Neural cell (in vitro differentiated cells): ENCODE results near the gene MED15. TPM values are rescaled to one million over a fixed set of nuclear protein-coding genes. Genes with fewer than 3 reads are reported as not detected.

Experiments
- H2AFZ ChIP-seq: fragments of 200-600, 300-800 bp; sonication (generic), shearing (Covaris generic); 2 replicates; pipeline ENCODE4 v1.6.0; 2014; ENCODE audit warnings: low read depth, mild to moderate bottlenecking, antibody characterized with exemption, low read length, moderate library complexity
- H3F3A ChIP-seq: fragments of 200-600 bp; shearing (Covaris generic); 2 replicates; pipeline ENCODE4 v1.6.1; 2016; ENCODE audit warnings: mild to moderate bottlenecking, moderate library complexity, mixed read lengths, antibody characterized with exemption, low read length; ENCODE audit not compliant: insufficient read depth, poor library complexity, severe bottlenecking
- H3K27ac ChIP-seq: fragments of 200-600, 300-800 bp; sonication (generic), shearing (Covaris generic); 2 replicates; pipeline ENCODE4 v1.5.1; 2014; ENCODE audit warnings: mild to moderate bottlenecking, low read length, moderate library complexity
- H3K27me3 ChIP-seq: fragments of 300-800, 200-600 bp; sonication (generic), shearing (Covaris generic); 2 replicates; pipeline ENCODE4 v1.6.0; 2014; ENCODE audit warnings: mild to moderate bottlenecking, low read depth, low read length, moderate library complexity; ENCODE audit not compliant: insufficient read depth
- H3K36me3 ChIP-seq: fragments of 300-800, 200-600 bp; sonication (generic), shearing (Covaris generic); 2 replicates; pipeline ENCODE4 v1.5.1; 2014; ENCODE audit warnings: mild to moderate bottlenecking, antibody characterized with exemption, low read length, moderate library complexity; ENCODE audit not compliant: insufficient read depth
- H3K4me2 ChIP-seq: fragments of 300-800, 200-600 bp; sonication (generic), shearing (Covaris generic); 2 replicates; pipeline ENCODE4 v1.6.0; 2014; ENCODE audit warnings: mild to moderate bottlenecking, low read length
- H3K4me3 ChIP-seq: fragments of 300-800, 200-600 bp; sonication (generic), shearing (Covaris generic); 2 replicates; pipeline ENCODE4 v1.5.1; 2014; ENCODE audit warnings: mild to moderate bottlenecking, low read length, moderate library complexity
- H3K79me2 ChIP-seq: fragments of 200-600 bp; shearing (Covaris generic); replicated peaks from 2 replicates; pipeline ENCODE4 v1.6.0; 2014; ENCODE audit warnings: mild to moderate bottlenecking, low read length, moderate library complexity; ENCODE audit not compliant: insufficient read depth
- H3K9ac ChIP-seq: fragments of 300-800, 200-600 bp; sonication (generic), shearing (Covaris generic); 2 replicates; pipeline ENCODE4 v1.6.1; 2016; ENCODE audit warnings: mild to moderate bottlenecking, low read length, mixed read lengths
- H3K9me2 ChIP-seq: fragments of 200-600 bp; shearing (Covaris generic); 2 replicates; pipeline ENCODE4 v1.6.1; 2016; ENCODE audit warnings: mild to moderate bottlenecking, low read length, mixed read lengths; ENCODE audit not compliant: insufficient read depth
- H3K9me3 ChIP-seq: fragments of 200-600, 300-800 bp; sonication (generic), shearing (Covaris generic); 2 replicates; pipeline ENCODE4 v1.6.1; 2016; ENCODE audit warnings: mild to moderate bottlenecking, mixed run types, low read length, moderate library complexity, mixed read lengths
- H4K20me1 ChIP-seq: fragments of 200-600 bp; shearing (Covaris generic); 2 replicates; pipeline ENCODE4 v1.6.1; 2016; ENCODE audit warnings: mild to moderate bottlenecking, mixed run types; ENCODE audit not compliant: insufficient read depth
- EP300 ChIP-seq: fragments of 450-650 bp; conservative IDR thresholded peaks from 2 replicates; pipeline ENCODE4 v1.6.1; 2014; ENCODE audit warnings: antibody characterized with exemption, mild to moderate bottlenecking, moderate library complexity; ENCODE audit not compliant: poor library complexity, severe bottlenecking
- EZH2 ChIP-seq: fragments of 200-600, 300-800 bp; shearing (Covaris generic), sonication (generic); IDR thresholded peaks from 2 replicates; pipeline ENCODE4 v1.6.1; 2014; ENCODE audit warnings: antibody characterized with exemption, low read length, borderline replicate concordance, mild to moderate bottlenecking; ENCODE audit not compliant: insufficient read depth, poor library complexity, severe bottlenecking
- MXI1 ChIP-seq: fragments of 450-650 bp; conservative IDR thresholded peaks from 2 replicates; pipeline ENCODE4 v1.6.1; 2014; ENCODE audit warnings: antibody characterized with exemption, mild to moderate bottlenecking; ENCODE audit not compliant: poor library complexity, severe bottlenecking
- POLR2AphosphoS5 ChIP-seq: IDR thresholded peaks from 2 replicates; pipeline ENCODE4 v1.6.1; 2012
- RAD21 ChIP-seq: fragments of 450-650 bp; conservative IDR thresholded peaks from 2 replicates; pipeline ENCODE4 v1.6.1; 2014; ENCODE audit warnings: antibody characterized with exemption, mild to moderate bottlenecking, moderate library complexity
- SMC3 ChIP-seq: fragments of 450-650 bp; conservative IDR thresholded peaks from 2 replicates; pipeline ENCODE4 v1.6.1; 2014; ENCODE audit warnings: antibody characterized with exemption, mild to moderate bottlenecking, moderate library complexity; ENCODE audit not compliant: poor library complexity
- TAF1 ChIP-seq: IDR thresholded peaks from 2 replicates; pipeline ENCODE4 v1.6.1; 2012; ENCODE audit warnings: low read depth
- polyA plus RNA-seq: library from polyadenylated mRNA; depleted of rRNA; stranded (reverse); fragments of >200 nt; gene quantifications from 2 replicates; pipeline ENCODE4 v1.2.3, GENCODE V29; 2014
- TF ChIP-seq, protein P1 (sequence below): IDR thresholded peaks from 2 replicates; pipeline ENCODE4 v1.6.1; 2012; ENCODE audit warnings: borderline replicate concordance
- TF ChIP-seq, protein P2 (sequence below): fragments of 450-650 bp; IDR thresholded peaks from 2 replicates; pipeline ENCODE4 v1.5.1; 2014; ENCODE audit warnings: antibody characterized with exemption, mild to moderate bottlenecking, moderate library complexity; ENCODE audit not compliant: poor library complexity, severe bottlenecking

MED15 gene
- polyA plus RNA-seq, 1 donor from 2014 or later: 13.2 TPM

DNA sequence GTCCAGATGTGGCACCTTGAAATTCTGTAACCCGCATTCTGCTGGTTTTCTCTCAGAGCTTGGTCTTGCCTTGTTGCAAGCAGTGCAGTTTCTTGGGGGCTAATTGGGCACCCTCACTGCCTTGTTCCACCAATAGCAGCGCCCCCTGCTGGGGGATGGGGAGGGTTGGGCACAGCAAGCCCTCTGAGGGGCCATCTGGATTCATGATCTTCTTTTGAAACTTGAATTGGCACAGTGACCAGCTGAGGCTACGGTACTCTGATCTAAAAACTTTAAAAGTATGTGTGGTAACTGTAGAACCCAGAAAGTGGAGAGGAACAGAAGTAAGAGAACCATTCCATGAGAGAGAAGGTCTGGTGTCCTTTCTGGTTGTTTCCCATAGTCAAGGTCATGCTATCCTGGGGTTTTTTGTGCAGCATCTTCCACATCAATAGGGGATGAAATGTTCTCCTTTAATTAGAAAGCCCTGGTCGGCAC lies 64.2 kb downstream of the MED15 start:
- Histone ChIP-seq H3K79me2 (no peaks in the 10 kb centered on the region), H3K9me2 (no peaks in the 10 kb centered on the region), H2AFZ (no peak overlapping the region), H3K27me3 (no peaks in the 10 kb centered on the region), H3K9me3 (no peaks in the 10 kb centered on the region), H3K4me3 (no peak overlapping the region), H4K20me1 (no peaks in the 10 kb centered on the region), H3K27ac (no peak overlapping the region), H3K9ac (no peak overlapping the region), H3F3A (no peaks in the 10 kb centered on the region), H3K36me3 (peaks cover 7% of the 10 kb centered on the region), H3K4me2 (no peak overlapping the region)
- no peak for TF ChIP-seq TAF1
- TF ChIP-seq, protein P1, sequence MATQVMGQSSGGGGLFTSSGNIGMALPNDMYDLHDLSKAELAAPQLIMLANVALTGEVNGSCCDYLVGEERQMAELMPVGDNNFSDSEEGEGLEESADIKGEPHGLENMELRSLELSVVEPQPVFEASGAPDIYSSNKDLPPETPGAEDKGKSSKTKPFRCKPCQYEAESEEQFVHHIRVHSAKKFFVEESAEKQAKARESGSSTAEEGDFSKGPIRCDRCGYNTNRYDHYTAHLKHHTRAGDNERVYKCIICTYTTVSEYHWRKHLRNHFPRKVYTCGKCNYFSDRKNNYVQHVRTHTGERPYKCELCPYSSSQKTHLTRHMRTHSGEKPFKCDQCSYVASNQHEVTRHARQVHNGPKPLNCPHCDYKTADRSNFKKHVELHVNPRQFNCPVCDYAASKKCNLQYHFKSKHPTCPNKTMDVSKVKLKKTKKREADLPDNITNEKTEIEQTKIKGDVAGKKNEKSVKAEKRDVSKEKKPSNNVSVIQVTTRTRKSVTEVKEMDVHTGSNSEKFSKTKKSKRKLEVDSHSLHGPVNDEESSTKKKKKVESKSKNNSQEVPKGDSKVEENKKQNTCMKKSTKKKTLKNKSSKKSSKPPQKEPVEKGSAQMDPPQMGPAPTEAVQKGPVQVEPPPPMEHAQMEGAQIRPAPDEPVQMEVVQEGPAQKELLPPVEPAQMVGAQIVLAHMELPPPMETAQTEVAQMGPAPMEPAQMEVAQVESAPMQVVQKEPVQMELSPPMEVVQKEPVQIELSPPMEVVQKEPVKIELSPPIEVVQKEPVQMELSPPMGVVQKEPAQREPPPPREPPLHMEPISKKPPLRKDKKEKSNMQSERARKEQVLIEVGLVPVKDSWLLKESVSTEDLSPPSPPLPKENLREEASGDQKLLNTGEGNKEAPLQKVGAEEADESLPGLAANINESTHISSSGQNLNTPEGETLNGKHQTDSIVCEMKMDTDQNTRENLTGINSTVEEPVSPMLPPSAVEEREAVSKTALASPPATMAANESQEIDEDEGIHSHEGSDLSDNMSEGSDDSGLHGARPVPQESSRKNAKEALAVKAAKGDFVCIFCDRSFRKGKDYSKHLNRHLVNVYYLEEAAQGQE: no peak
- TF ChIP-seq, protein P2, sequence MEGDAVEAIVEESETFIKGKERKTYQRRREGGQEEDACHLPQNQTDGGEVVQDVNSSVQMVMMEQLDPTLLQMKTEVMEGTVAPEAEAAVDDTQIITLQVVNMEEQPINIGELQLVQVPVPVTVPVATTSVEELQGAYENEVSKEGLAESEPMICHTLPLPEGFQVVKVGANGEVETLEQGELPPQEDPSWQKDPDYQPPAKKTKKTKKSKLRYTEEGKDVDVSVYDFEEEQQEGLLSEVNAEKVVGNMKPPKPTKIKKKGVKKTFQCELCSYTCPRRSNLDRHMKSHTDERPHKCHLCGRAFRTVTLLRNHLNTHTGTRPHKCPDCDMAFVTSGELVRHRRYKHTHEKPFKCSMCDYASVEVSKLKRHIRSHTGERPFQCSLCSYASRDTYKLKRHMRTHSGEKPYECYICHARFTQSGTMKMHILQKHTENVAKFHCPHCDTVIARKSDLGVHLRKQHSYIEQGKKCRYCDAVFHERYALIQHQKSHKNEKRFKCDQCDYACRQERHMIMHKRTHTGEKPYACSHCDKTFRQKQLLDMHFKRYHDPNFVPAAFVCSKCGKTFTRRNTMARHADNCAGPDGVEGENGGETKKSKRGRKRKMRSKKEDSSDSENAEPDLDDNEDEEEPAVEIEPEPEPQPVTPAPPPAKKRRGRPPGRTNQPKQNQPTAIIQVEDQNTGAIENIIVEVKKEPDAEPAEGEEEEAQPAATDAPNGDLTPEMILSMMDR: peak; percentile 36
- TF ChIP-seq SMC3: no peak

DNA sequence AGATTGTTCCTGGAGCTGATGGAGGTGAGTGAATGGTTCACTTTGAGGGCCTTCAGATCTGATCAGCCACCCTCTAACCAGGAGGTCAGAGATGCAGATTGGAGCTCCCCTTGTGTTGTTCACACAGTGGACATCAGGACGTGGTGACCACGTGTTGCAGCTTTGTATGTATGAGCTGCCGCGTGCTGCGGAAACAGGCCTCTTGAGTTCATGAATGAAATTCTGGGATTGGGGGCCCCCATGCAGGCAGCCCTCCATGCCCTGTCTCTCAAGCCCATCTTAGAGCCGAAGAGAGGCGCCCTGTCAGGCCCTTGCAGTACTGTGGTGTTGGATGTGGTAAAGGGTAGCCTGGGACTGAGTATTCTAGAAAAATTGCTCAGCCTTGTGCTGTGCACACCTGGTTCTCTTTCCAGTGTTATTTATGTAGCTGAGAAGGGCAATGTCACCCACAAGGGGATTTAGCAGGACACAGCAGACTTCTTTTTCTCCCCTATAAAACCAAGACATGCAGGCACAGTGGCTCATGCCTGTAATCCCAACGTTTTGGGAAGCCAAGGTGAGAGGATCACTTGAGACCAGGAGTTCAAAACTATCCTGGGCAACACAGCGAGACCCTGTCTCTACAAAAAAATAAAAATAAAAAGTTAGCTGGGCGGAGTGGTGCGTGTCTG lies 64.9 kb downstream of the MED15 start:
- H3K9me3 ChIP-seq: no peaks in the 10 kb centered on the region
- no peaks in the 10 kb centered on the region for H3K9me2 ChIP-seq
- no peaks in the 10 kb centered on the region for H3F3A ChIP-seq
- H4K20me1 ChIP-seq: no peaks in the 10 kb centered on the region
- no peak overlapping the region for H3K27ac ChIP-seq
- no peaks in the 10 kb centered on the region for H3K79me2 ChIP-seq
- no peak overlapping the region for H3K4me2 ChIP-seq
- no peaks in the 10 kb centered on the region for H3K27me3 ChIP-seq
- H3K9ac ChIP-seq: no peak overlapping the region
- no peak for TF ChIP-seq SMC3
- no peak for TF ChIP-seq RAD21
- TF ChIP-seq, protein P2: no peak
- TF ChIP-seq EP300: no peak
- TF ChIP-seq POLR2AphosphoS5: no peak
- no peak for TF ChIP-seq EZH2
- no peak for TF ChIP-seq TAF1
- TF ChIP-seq, protein P1: no peak
- no peak for TF ChIP-seq MXI1
- no peak overlapping the region for H2AFZ ChIP-seq
- H3K4me3 ChIP-seq: no peak overlapping the region
- peaks cover 7% of the 10 kb centered on the region for H3K36me3 ChIP-seq
